ENCODE results near the gene DUSP5.
"Not testable (repeated sequence)": the region's sequence is repeated elsewhere in the genome, so short reads cannot be mapped to it uniquely, and the experiment has no call there.

Gene DUSP5

GRCh38 chr10:110523736-110524135 is 26.0 kb downstream of the DUSP5 start:
- DNase-seq: no peak

DNA sequence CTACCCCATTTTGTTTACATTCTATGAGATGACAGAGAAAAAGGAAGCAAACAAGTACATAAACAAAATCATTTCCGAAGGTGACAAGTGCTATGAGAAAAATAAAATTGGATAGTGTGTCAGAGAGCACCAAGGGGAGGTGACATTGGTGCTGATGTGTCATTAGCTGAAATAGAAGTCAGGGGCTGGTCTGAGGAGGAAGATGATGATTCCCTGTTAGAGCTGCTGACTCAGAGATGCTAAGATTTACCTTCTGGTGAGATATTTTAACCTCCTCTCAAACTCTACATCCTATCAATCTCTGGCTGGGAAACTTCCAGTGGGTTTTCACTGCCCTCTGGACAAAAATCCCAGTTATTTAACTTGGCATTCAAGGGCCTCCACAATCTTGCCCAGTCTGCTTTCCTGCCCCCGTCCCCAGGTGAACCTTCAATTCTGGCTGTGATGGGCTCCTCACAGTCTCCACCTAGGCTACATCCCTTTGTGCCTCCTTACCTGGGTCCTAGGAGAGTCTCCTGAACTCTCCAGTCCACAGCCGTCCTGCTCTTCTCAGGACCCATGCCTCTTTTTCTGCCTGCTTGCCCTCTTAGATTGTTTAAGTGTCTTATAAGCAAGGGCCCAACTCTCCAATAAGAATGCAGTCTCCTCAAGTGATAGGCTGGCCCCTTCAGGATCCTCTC is 26.6 kb downstream of the DUSP5 start:
- DNase-seq: no peak

GRCh38 chr10:110524859-110525232 is 27.1 kb downstream of the DUSP5 start:
- DNase-seq: no peak

GRCh38 chr10:110525349-110526260 is 27.9 kb downstream of the DUSP5 start:
- DNase-seq: no peak

DNA sequence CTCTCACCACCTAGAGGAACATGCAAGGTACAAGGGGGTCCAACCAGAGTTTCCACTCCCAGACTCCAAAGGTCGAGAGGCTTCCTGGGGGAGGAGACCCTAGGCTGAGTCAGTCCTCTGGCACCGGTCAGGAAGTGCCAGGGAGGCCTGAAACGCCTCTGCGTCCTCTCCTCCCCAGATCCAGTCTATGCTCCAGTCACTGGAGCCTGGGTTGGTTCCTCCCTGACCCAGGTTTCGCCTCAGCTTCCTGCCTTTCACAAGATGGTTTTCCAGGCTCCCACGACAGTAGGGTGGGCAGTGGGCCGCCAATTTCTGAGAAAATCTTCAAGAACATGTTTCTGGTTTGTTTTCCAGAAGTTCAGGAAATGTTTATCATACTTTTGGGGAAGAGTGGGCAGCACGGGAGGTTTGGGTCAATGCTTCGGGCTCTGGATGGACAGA is 30.0 kb downstream of the DUSP5 start:
- DNase-seq: no peak

DNA sequence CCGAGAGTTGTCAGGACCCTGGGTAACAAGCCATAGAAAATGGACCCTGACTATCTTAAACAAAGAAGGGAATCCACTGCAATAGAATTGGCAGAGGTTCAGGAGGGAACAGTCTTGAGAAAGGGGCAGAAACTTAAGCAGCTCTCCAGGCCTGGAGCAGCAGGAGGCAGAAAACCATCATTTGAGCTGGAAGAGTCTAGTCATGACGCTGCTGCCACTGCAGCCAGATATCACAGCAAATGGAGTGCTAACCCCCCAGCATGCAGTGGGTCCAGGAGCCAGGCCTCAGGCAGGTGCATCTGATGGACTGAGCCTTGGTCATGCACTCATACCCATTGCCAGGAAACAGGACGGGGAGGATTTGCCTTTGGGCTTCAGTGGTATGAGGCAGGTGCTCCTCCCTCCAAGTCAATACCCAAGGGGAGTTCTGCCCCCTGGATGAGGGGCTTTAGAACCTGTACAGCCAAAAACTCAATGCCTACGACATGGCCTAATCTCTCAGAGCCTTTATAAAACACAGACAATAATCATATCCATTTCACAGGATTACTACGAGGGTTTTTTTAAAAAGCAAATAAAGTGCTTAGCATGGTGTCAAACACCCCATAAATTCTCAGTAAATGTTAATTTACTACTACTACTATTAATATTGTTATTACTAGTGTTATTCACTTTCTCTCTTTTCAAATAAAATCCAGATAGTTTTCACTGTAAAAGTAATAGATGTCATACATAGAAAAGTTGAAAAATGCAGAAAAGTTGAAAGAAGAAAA is 30.7 kb downstream of the DUSP5 start:
- no peak for DNase-seq

GRCh38 chr10:110528997-110529524 is 31.4 kb downstream of the DUSP5 start:
- DNase-seq: not testable (repeated sequence)

GRCh38 chr10:110529596-110530011 is 31.9 kb downstream of the DUSP5 start:
- no peak for DNase-seq

DNA sequence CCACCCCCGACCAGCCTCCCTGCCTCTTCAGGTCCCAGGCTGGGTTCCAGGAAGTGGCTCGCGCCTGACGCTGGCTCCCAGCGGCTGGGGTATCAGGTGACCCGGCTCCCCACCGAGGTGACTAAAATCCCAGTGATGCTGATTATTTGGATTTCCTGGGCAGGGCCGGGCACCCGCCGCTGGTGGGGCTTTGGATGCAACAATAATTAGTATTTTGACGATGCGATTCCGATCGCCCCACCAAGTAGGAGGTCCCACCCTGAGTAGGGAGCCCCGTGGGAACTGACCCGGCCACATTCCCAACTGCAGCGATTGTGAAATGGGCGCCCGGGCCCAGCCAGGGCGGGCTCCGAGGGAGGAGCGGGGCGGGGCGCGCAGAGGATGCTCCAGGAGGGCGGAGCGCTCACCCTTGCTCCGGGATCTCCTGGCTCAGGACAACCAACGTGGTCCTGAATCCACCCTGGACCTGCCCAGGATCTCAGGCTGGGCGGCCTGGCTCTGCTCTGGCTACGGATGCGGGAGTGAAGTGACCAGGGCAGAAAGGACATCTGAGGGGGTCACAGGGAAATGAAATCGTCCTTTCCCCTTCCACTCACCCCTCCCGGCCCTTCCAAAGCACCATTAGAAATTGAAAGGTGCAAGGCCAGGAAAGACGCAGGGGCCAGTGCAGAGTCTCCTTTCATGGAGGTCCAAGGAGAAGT is 32.6 kb downstream of the DUSP5 start:
- DNase-seq: no peak

DNA sequence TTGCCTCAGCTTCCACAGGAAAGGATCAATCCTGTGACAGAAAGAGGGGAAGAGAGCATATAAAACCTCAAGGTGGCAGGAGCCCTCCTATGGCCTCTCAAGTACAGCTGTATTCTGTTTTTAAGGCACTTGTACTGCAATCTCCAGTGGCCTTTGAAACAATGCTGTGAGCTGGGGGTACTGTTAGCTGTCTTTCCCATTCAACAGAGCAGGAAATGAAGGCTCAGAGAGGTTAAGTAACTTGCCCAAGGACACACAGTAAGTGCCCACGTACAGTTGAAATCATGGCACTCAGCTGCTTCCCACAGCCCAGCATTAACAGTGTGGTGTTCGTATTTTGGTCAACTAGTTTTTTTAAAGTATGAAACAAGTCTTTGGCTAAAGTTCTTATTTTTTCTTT is 34.0 kb downstream of the DUSP5 start:
- no peak for DNase-seq

DNA sequence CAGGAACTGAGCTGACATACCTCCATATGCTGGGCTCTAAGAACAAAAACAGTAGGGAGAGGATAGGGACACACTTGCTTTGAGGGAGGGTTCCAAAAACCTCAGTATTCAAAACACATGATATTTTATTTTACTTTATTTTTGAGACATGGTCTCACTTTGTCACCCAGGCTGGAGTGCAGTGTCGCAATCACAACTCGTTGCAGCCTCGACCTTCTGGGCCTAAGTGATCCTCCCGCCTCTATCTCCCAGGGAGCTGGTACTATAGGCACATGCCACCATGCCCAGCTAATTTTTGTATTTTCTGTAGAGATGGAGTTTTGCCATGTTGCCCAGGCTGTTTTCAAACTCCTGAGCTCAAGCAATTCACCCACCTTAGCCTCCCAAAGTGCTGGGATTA is 34.9 kb downstream of the DUSP5 start:
- DNase-seq: not testable (repeated sequence)

DNA sequence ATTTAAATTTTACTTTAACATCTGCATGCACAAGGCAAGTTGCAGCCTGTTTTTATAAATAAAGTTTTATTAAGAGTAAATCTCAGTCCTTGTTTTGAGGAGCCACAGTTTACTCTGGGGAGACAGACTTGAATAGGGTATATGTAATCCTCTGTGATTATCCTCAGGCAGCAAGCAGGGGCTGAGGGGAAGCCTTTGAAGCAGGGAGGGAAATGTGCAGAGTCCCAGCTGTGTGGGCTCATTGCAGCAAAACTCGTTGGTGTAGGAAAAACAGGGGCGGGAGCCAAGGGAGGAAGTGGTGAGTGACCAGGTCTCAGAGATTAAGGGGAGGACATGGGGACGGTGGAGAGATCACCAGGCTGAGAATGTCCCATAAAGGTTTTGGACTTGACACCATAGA is 35.4 kb downstream of the DUSP5 start:
- no peak for DNase-seq

- no peak for DNase-seq
These were observed 36.9 kb downstream of the DUSP5 start for GRCh38 chr10:110534571-110534970.

GRCh38 chr10:110535958-110536891 is 38.5 kb downstream of the DUSP5 start:
- DNase-seq: no peak

- DNase-seq: no peak
These were observed 41.4 kb downstream of the DUSP5 start for GRCh38 chr10:110539091-110539490.

- DNase-seq: no peak
These were observed 42.3 kb downstream of the DUSP5 start for GRCh38 chr10:110540031-110540430.

DNA sequence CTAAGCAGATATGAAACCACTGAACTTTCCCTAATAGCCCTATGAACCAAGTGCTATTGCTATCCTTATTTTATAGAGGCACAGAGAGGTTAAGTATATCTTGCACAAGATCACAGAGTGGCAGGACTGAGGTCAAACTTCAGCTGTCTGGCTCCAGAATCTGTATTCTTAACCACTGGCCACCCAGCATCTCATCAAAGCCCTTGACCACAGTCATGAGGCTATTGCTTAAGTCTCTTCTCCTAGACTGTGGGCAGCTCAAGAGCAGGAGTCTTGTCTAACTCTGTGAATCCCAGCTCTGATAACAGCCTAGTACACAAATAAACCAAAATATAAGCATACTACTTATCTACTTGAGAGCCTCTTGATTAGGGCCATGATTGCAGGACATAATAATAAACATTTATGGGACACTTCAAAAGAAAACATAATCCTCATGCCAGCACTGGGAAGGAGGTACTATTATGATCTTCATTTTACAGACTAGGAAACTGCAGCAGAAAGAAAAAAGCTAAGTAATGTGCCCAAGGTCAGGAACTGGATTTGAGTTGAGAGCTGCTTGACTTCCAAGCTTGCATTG is 47.3 kb downstream of the DUSP5 start:
- no peak for DNase-seq

- no peak for DNase-seq
These were observed 48.4 kb downstream of the DUSP5 start for GRCh38 chr10:110546077-110546476.

GRCh38 chr10:110546499-110547110 is 48.9 kb downstream of the DUSP5 start:
- DNase-seq: no peak

GRCh38 chr10:110547139-110547761 is 49.5 kb downstream of the DUSP5 start:
- DNase-seq: no peak

All from NCI-H2081 treated with DMSO at 0.1 percent for 48 hours (cell line).